ENCODE results near the gene ELAVL3.

GRCh38 chr19:11404588-11405222 lies 76.1 kb downstream of the ELAVL3 start:
- no peak for TF ChIP-seq POLR2AphosphoS5 (IDR thresholded peaks at IDR 0.05; ENCODE audit: low read depth, low read length)
- no peak for TF ChIP-seq REST (IDR thresholded peaks at IDR 0.05; ENCODE audit: insufficient read depth in 1 of 2, low read depth in 2 of 2, low read length in 2 of 2)
- no peak for TF ChIP-seq FOXP2 (optimal IDR thresholded peaks at IDR 0.05; ENCODE audit: borderline replicate concordance, extremely low read depth, extremely low read length, insufficient read depth)
